BJ (cell line): Measurements from ENCODE around the gene KPNA2. TPM values are rescaled to one million over a fixed set of nuclear protein-coding genes. Genes with fewer than 3 reads are reported as not detected.
"Not testable (repeated sequence)": the region's sequence is repeated elsewhere in the genome, so short reads cannot be mapped to it uniquely, and the experiment has no call there.

Source experiments
- CTCF ChIA-PET: fragments of 350-600 bp; formaldehyde crosslinking; extraction: SDS; loops from one replicate; lab custom pipeline; 2021; ENCODE audit warnings: antibody characterized with exemption, inconsistent platforms; lab: Yijun Ruan, JAX
- POLR2A ChIA-PET: fragments of 300-600 bp; sonication (Branson Sonifier 250); formaldehyde crosslinking; extraction: SDS; loops from one replicate; lab custom pipeline; 2021; ENCODE audit warnings: antibody characterized with exemption; lab: Charles Lee
- DNase-seq: peaks from one replicate; pipeline ENCODE4 v3.0.0-alpha.2; 2011; ENCODE audit warnings: low read depth
- H3K27me3 ChIP-seq: 2 replicates; pipeline ENCODE4 v1.6.0; 2011; ENCODE audit warnings: low read length; ENCODE audit not compliant: control insufficient read depth, insufficient read depth
- H3K36me3 ChIP-seq: 2 replicates; pipeline ENCODE4 v1.5.1; 2011; ENCODE audit warnings: low read length; ENCODE audit not compliant: control insufficient read depth, insufficient read depth
- H3K4me3 ChIP-seq: 2 replicates; pipeline ENCODE4 v1.5.1; 2011; ENCODE audit warnings: low read depth, mild to moderate bottlenecking, control low read depth, low read length
- CTCF ChIP-seq: IDR thresholded peaks from 2 replicates; pipeline ENCODE4 v1.5.1; 2011; ENCODE audit warnings: low read depth, mild to moderate bottlenecking, control low read depth, inconsistent platforms, low read length, moderate library complexity; ENCODE audit not compliant: insufficient read depth
- polyA plus RNA-seq: library from polyadenylated mRNA; depleted of rRNA; stranded (reverse); fragments of >200 nt; gene quantifications from 2 replicates; pipeline ENCODE4 v1.2.3, GENCODE V29; 2011

The KPNA2 gene
- polyA plus RNA-seq, 1 experiment, result 165 TPM

- H3K36me3 ChIP-seq, result peaks cover 2% of the 10 kb centered on the region; the same call in 1 of the 2 replicates
- ChIA-PET POLR2A (interaction anchor here (0.6 kb wide), 1 partner anchor 14 kb away, joined by 3 read pairs; no protein-coding TSS in a partner anchor), CTCF (interaction anchor here (1.2 kb wide), 2 partner anchors 15 to 94 kb away, joined by 3 read pairs; no protein-coding TSS in a partner anchor)
- DNase-seq, result no peak
- peak overlapping the region; percentile 92 for H3K4me3 ChIP-seq
- no peak for TF ChIP-seq CTCF
- H3K27me3 ChIP-seq, result no peaks in the 10 kb centered on the region
Measured at GRCh38 chr17:67993998-67994361, 41.6 kb upstream of the KPNA2 start.

- no peak for TF ChIP-seq CTCF
- ChIA-PET CTCF (interaction anchor here (0.5 to 1.2 kb wide), 3 partner anchors 14 to 93 kb away, joined by 3 to 4 read pairs (median 3); no protein-coding TSS in a partner anchor), POLR2A (no interaction called here)
Measured at GRCh38 chr17:67994817-67995569, 40.5 kb upstream of the KPNA2 start.

GRCh38 chr17:67995570-67996263, 39.8 kb upstream of the KPNA2 start:
- ChIA-PET POLR2A (interaction anchor here (0.8 kb wide), 1 partner anchor 41 kb away, joined by 4 read pairs; no protein-coding TSS in a partner anchor), CTCF (interaction anchor here (0.5 to 1.1 kb wide), 2 partner anchors 13 to 43 kb away, joined by 4 to 5 read pairs; no protein-coding TSS in a partner anchor)
- no peak for DNase-seq
- 0 out of 2 replicates have a peak, but pooled peaks have one; percentile 5 for TF ChIP-seq CTCF
- peak overlapping the region; percentile 51 for H3K4me3 ChIP-seq
- H3K27me3 ChIP-seq, result no peaks in the 10 kb centered on the region
- peaks cover 2% of the 10 kb centered on the region; the same call in 1 of the 2 replicates for H3K36me3 ChIP-seq

More at GRCh38 chr17:67994817-67995569, 40.5 kb upstream of the KPNA2 start:
- H3K4me3 ChIP-seq, result peak overlapping the region; percentile 51
- peak; percentile 53 for DNase-seq
- H3K36me3 ChIP-seq, result peaks cover 2% of the 10 kb centered on the region; the same call in 1 of the 2 replicates
- no peaks in the 10 kb centered on the region for H3K27me3 ChIP-seq

- not testable (repeated sequence) for H3K36me3 ChIP-seq, H3K27me3 ChIP-seq
- DNase-seq, result peak; percentile 39
- POLR2A ChIA-PET, result interaction anchor here (0.8 kb wide), 1 partner anchor 40 kb away, joined by 4 read pairs; no protein-coding TSS in a partner anchor
- peak within 1 kb of the TSS; percentile 51 for H3K4me3 ChIP-seq
- CTCF ChIA-PET, result interaction anchor here (1.1 kb wide), 1 partner anchor 13 kb away, joined by 5 read pairs; no protein-coding TSS in a partner anchor
Measured at GRCh38 chr17:67996301-67997171, 39.0 kb upstream of the KPNA2 start, which contains the start of gene C17orf58. TSS of gene C17orf58 (minus strand) at chr17:67996469. CDS start at chr17:67996198, 271 bp downstream.

- no peak for TF ChIP-seq CTCF
- no peaks in the 10 kb centered on the region for H3K36me3 ChIP-seq
- POLR2A ChIA-PET, result no interaction called here
- no peaks in the 10 kb centered on the region for H3K27me3 ChIP-seq
- H3K4me3 ChIP-seq, result no peak overlapping the region
- CTCF ChIA-PET, result no interaction called here
- DNase-seq, result no peak
Measured at GRCh38 chr17:67998466-67998865, 37.1 kb upstream of the KPNA2 start.
